Anterior cingulate cortex (tissue), 58 donors: ENCODE data around the gene ECSCR.
A peak's percentile ranks its signal among the peaks of the same experiment; 100 is the strongest.
"Not testable (repeated sequence)": the region's sequence is repeated elsewhere in the genome, so short reads cannot be mapped to it uniquely, and the experiment has no call there.

Source experiments
- DNase-seq, 58 donors: peaks; one replicate each; lab custom pipeline; 2025; lab: John Stamatoyannopoulos, UW

The ECSCR gene

GRCh38 chr5:139462586-139463276, at the start of gene ECSCR:
Gene ECSCR (minus strand): TSS chr5:139462743. CDS start chr5:139462670, 73 bp downstream.
- DNase-seq: no peak

DNA sequence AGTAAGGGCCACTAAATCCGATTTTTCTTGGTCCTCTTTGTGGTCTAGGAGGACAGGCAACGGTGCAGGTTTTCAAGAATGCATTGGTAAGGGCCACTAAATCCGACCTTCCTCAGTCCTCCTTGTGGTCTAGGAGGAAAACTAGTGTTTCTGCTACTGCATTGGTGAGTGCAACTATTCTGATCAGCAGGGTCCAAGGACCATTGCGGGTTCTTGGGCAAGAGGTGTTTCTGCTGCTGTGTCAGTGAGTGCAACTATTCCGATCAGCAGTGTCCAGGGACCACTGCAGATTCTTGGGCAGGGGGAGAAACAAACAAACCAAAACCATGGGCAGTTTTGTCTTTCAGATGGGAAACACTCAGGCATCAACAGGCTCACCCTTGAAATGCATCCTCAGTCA, 42.2 kb upstream of the ECSCR start:
- DNase-seq: not testable (repeated sequence)

DNA sequence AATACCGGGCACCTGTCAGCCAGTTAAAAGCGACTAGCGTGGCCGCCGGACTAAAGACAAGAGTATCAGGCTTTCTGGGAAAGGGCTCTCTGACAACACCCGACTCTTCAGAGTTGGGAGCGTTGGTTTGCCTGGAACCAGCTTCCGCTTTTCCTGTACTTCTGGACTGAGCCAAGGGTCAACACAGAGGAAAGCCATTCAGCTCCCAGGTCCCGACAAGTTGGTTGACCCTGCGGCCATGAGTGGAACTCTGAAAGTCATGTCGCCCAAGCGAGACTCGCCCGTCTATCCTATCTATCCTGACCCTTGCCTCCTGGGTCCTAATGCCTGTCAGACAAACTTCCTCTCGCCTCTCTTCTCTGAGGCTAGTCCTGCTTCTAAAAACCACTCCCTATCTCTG, 41.3 kb upstream of the ECSCR start:
- peak in 1 of 58 donors; percentile 14 for DNase-seq

GRCh38 chr5:139503036-139503817, 40.7 kb upstream of the ECSCR start:
- DNase-seq: not testable (repeated sequence)

DNA sequence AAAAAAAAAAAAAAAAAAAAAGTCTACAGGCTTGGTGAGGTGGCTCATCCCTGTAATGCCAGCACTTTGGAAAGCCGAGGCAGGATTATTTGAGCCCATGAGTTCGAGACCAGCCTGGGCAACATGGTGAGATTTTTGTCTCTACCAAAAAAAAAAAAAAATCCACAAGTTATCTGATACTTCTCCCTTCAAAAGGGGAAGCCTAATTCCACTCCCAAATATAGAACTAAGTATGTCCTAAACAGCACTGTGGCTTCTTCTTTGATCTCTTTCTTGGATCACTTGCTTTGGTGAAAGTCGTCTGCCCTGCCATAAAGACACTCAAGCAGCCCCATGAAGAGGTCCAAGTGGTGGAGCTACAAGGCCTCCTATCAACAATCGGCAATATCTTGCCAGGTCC, 38.8 kb upstream of the ECSCR start:
- no peak for DNase-seq

GRCh38 chr5:139495638-139496435, 33.3 kb upstream of the ECSCR start:
- no peak for DNase-seq

DNA sequence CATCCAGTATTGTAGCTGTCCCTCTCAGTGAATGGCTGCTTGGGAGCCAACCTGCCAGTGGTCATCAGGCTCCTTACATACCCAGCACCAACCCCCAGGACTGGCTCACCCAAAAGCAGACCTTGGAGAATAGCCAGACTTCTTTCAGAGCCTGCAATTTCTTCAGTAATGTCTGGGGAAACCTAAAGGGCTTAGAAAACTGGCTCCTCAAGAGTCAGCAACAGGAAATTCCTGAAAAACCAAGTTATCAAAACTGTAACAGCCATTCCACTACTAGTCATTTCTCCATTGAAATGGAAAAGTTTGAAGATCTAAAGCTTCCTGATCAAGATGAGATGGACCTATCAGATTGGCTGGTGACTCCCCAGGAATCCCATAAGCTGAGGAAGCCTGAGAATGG, 32.3 kb upstream of the ECSCR start:
- DNase-seq: no peak

GRCh38 chr5:139494256-139494655, 31.7 kb upstream of the ECSCR start:
- no peak for DNase-seq

DNA sequence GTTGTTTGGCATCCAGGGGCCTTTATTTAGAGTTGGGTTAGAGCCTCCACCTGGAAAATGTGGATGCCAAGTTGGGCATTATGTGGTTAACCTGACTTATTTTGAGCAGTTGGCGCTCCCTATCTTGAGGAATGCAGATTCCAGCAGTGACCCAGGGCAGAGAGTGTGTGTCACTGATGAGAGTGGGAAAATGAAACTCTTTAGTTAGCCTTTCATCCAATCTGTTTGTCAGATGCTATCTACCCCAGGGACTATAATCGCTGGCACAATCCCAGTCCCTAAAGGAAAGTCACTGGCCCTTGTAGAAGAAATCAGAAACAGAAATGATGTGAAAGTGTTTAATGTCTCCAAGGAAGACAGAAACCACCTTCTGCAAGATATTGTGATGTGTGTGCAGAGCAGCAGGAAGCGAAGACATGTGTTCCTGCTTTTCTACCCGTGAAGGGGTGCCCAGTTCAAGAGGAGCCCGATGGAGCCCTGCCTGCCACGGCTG, 30.2 kb upstream of the ECSCR start:
- no peak for DNase-seq

- DNase-seq: peak in 20 of 58 donors; percentile 7 to 43 (median 20)
Measured at GRCh38 chr5:139488260-139488659, 25.7 kb upstream of the ECSCR start.

GRCh38 chr5:139486201-139486600, 23.7 kb upstream of the ECSCR start:
- no peak for DNase-seq

GRCh38 chr5:139482890-139483208, 20.3 kb upstream of the ECSCR start:
- not testable (repeated sequence) for DNase-seq

GRCh38 chr5:139482050-139482889, 19.7 kb upstream of the ECSCR start, which contains the start of gene STING1:
Gene STING1 (minus strand): TSS chr5:139482758. CDS start chr5:139481704, 1,054 bp downstream.
- peak in 21 of 58 donors; percentile 5 to 41 (median 13) for DNase-seq

DNA sequence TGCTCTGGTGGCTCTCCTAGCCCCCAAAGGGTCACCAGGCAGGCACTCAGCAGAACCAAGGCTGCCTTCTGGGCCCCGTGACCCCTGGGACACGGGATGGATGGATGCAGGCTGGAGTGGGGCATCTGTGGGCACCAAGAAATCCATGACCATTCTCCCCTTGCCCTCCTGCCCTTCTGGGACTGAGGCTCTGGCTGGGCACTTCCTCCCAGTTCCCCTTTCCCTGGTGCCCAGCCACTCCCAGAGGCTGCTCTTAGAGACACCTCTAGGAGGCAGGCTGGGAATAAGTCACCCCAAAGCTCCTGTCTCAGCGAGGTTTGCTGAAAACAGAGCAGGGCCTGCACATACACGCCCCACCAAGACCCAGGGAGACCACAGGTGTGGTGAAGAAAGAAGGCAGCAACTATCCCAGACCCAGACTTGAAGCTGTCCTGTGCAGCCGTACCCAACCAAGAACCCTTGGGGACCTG, 19.1 kb upstream of the ECSCR start:
- DNase-seq: peak in 1 of 58 donors; percentile 25

- DNase-seq: no peak
Measured at GRCh38 chr5:139481122-139481533, 18.6 kb upstream of the ECSCR start.

GRCh38 chr5:139479729-139480128, 17.2 kb upstream of the ECSCR start:
- DNase-seq: not testable (repeated sequence)

DNA sequence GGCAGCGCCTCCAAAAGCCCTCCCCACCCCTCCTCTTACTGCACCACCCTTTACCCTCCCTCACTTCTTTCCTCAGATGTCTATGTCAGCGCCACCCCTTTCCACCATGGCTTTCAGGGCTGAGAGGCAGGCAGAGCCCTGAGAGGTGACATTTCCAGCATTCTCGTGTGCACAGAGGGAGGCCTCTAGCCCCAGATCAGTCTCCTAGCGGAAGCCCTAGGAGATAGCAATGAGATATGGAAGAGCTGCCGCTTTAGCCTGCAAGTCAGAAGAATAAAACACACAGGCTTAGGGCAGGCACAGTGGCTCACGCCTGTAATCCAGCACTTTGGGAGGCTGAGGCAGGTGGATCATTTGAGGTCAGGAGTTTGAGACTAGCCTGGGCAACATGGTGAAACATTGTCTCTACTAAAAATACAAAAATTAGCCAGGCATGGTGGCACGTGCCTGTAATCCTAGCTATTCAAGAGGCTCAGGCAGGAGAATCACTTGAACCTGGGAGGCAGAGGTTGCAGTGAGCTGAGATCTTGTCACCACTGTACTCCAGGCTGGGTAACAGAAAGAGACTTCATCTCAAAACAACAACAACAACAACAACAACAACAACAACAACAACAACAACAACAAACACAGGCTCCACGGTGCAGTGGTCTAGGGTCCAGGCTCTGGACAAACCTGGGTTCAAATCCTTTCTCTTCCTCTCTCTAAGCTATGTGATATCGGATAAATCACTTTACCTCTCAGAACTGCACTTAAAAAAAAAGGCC, 16.3 kb upstream of the ECSCR start:
- not testable (repeated sequence) for DNase-seq

GRCh38 chr5:139475865-139476617, 13.5 kb upstream of the ECSCR start:
- no peak for DNase-seq
